NCI-H1436 (cell line): ENCODE measurements around the gene IGFL2.
"Not testable (repeated sequence)": the region's sequence is repeated elsewhere in the genome, so short reads cannot be mapped to it uniquely, and the experiment has no call there.

Experiments used
- DNase-seq: peaks from one replicate; lab custom pipeline; 2025; lab: John Stamatoyannopoulos, UW

Gene IGFL2

GRCh38 chr19:46142294-46142693 is 5.7 kb upstream of the IGFL2 start:
- DNase-seq = no peak

- no peak for DNase-seq
Observed at GRCh38 chr19:46144756-46145155, 3.3 kb upstream of the IGFL2 start.

- DNase-seq = no peak
Observed at GRCh38 chr19:46147166-46147740, 785 bp upstream of the IGFL2 start.

- no peak for DNase-seq
Observed at GRCh38 chr19:46150606-46151005, 2.6 kb downstream of the IGFL2 start.

- DNase-seq = no peak
Observed at GRCh38 chr19:46155237-46155636, 7.2 kb downstream of the IGFL2 start.

GRCh38 chr19:46159418-46160232 is 11.6 kb downstream of the IGFL2 start:
- no peak for DNase-seq

- no peak for DNase-seq
Observed at GRCh38 chr19:46160233-46160775, 12.3 kb downstream of the IGFL2 start.

- DNase-seq = not testable (repeated sequence)
Observed at GRCh38 chr19:46161642-46162257, 13.7 kb downstream of the IGFL2 start.

- no peak for DNase-seq
Observed at GRCh38 chr19:46162731-46163130, 14.7 kb downstream of the IGFL2 start.

- DNase-seq = no peak
Observed at GRCh38 chr19:46173886-46174480, 25.9 kb downstream of the IGFL2 start.

- no peak for DNase-seq
Observed at GRCh38 chr19:46176116-46176860, 28.2 kb downstream of the IGFL2 start.

GRCh38 chr19:46179076-46179759 is 31.2 kb downstream of the IGFL2 start:
- no peak for DNase-seq

- no peak for DNase-seq
Observed at GRCh38 chr19:46180701-46181387, 32.8 kb downstream of the IGFL2 start.

GRCh38 chr19:46181388-46181779 is 33.3 kb downstream of the IGFL2 start:
- DNase-seq = no peak

GRCh38 chr19:46182476-46182875 is 34.4 kb downstream of the IGFL2 start:
- DNase-seq = no peak

GRCh38 chr19:46184775-46185710 is 37.0 kb downstream of the IGFL2 start:
- DNase-seq = not testable (repeated sequence)

GRCh38 chr19:46186101-46186716 is 38.2 kb downstream of the IGFL2 start:
- no peak for DNase-seq

GRCh38 chr19:46186717-46187101 is 38.7 kb downstream of the IGFL2 start:
- no peak for DNase-seq
